CD4-positive, alpha-beta T cell treated with Interleukin-15 for 4 hours (primary cell): ENCODE results near the gene DNAH1.

Source experiments
- DNase-seq: peaks from one replicate; pipeline ENCODE4 v3.0.0-alpha.2; 2020; ENCODE audit warnings: low spot score

Gene DNAH1

GRCh38 chr3:52391096-52391495 lies 75.0 kb downstream of the DNAH1 start:
- no peak for DNase-seq

GRCh38 chr3:52392216-52392930 lies 76.3 kb downstream of the DNAH1 start:
- no peak for DNase-seq

GRCh38 chr3:52393131-52393807 lies 77.2 kb downstream of the DNAH1 start:
- no peak for DNase-seq

- DNase-seq = no peak
Observed at GRCh38 chr3:52393959-52394670, 78.0 kb downstream of the DNAH1 start.

- DNase-seq = no peak
Observed at GRCh38 chr3:52394751-52395502, 78.8 kb downstream of the DNAH1 start.

GRCh38 chr3:52395503-52395865 lies 79.4 kb downstream of the DNAH1 start:
- DNase-seq = no peak

GRCh38 chr3:52396011-52396906 lies 80.1 kb downstream of the DNAH1 start:
- no peak for DNase-seq

- DNase-seq = no peak
Observed at GRCh38 chr3:52396907-52397591, 80.9 kb downstream of the DNAH1 start.

- DNase-seq = no peak
Observed at GRCh38 chr3:52397676-52398399, 81.7 kb downstream of the DNAH1 start.

- no peak for DNase-seq
Observed at GRCh38 chr3:52398670-52399081, 82.6 kb downstream of the DNAH1 start.

GRCh38 chr3:52399131-52399530 lies 83.0 kb downstream of the DNAH1 start:
- DNase-seq = no peak

GRCh38 chr3:52399593-52399992 lies 83.5 kb downstream of the DNAH1 start:
- no peak for DNase-seq

- DNase-seq = no peak
Observed at GRCh38 chr3:52400275-52400793, 84.2 kb downstream of the DNAH1 start.

- DNase-seq = no peak
Observed at GRCh38 chr3:52401021-52401420, 84.9 kb downstream of the DNAH1 start.

- no peak for DNase-seq
Observed at GRCh38 chr3:52401551-52401950, 85.4 kb downstream of the DNAH1 start.

- DNase-seq = no peak
Observed at GRCh38 chr3:52402101-52402521, 86.0 kb downstream of the DNAH1 start.

GRCh38 chr3:52402706-52403270 lies 86.7 kb downstream of the DNAH1 start:
- DNase-seq = no peak

GRCh38 chr3:52403271-52403841 lies 87.2 kb downstream of the DNAH1 start:
- DNase-seq = no peak

GRCh38 chr3:52403955-52404354 lies 87.8 kb downstream of the DNAH1 start:
- DNase-seq = no peak
